AG08395 (cell line): ENCODE results near the gene ACAA1.
"Not testable (repeated sequence)": the region's sequence is repeated elsewhere in the genome, so short reads cannot be mapped to it uniquely, and the experiment has no call there.

ENCODE experiments used
- DNase-seq: peaks from one replicate; pipeline ENCODE4 v3.0.0; 2012; ENCODE audit warnings: mixed read lengths, low spot score

Gene ACAA1

GRCh38 chr3:38134517-38135143 is 2.3 kb downstream of the ACAA1 start:
- not testable (repeated sequence) for DNase-seq

- no peak for DNase-seq
Observed at GRCh38 chr3:38133557-38134405, 3.1 kb downstream of the ACAA1 start.

- no peak for DNase-seq
Observed at GRCh38 chr3:38133209-38133556, 3.7 kb downstream of the ACAA1 start.

GRCh38 chr3:38131621-38132369 is 5.1 kb downstream of the ACAA1 start:
- DNase-seq, result no peak

- DNase-seq, result no peak
Observed at GRCh38 chr3:38130631-38131065, 6.3 kb downstream of the ACAA1 start.

- no peak for DNase-seq
Observed at GRCh38 chr3:38129058-38129457, 7.9 kb downstream of the ACAA1 start.

- DNase-seq, result no peak
Observed at GRCh38 chr3:38128303-38128655, 8.6 kb downstream of the ACAA1 start.

- no peak for DNase-seq
Observed at GRCh38 chr3:38127611-38128302, 9.2 kb downstream of the ACAA1 start.

- DNase-seq, result no peak
Observed at GRCh38 chr3:38126121-38126892, 10.6 kb downstream of the ACAA1 start.

- DNase-seq, result no peak
Observed at GRCh38 chr3:38125305-38126120, 11.4 kb downstream of the ACAA1 start.

GRCh38 chr3:38124324-38125122 is 12.4 kb downstream of the ACAA1 start:
- no peak for DNase-seq

GRCh38 chr3:38122712-38123290 is 14.1 kb downstream of the ACAA1 start:
- no peak for DNase-seq

- no peak for DNase-seq
Observed at GRCh38 chr3:38121832-38122461, 15.0 kb downstream of the ACAA1 start.

- DNase-seq, result no peak
Observed at GRCh38 chr3:38121451-38121831, 15.5 kb downstream of the ACAA1 start.

- DNase-seq, result no peak
Observed at GRCh38 chr3:38120693-38121450, 16.1 kb downstream of the ACAA1 start.

GRCh38 chr3:38119821-38120692 is 16.9 kb downstream of the ACAA1 start:
- no peak for DNase-seq

GRCh38 chr3:38119248-38119544 is 17.7 kb downstream of the ACAA1 start:
- DNase-seq, result no peak
